Astrocyte (in vitro differentiated cells and primary cell): Measurements from ENCODE around the gene L3MBTL4. TPM values are rescaled to one million over a fixed set of nuclear protein-coding genes. Genes with fewer than 3 reads are reported as not detected.

Source experiments
- DNase-seq: peaks from one replicate; pipeline ENCODE4 v3.0.0-alpha.2; 2010; ENCODE audit warnings: low read depth
- FAIRE-seq: peaks from 2 replicates; lab custom pipeline; 2011; peaks lifted over from hg19 to GRCh38; lab: Jason Lieb, UNC
- H2AFZ ChIP-seq: 2 replicates; pipeline ENCODE4 v1.6.0; 2012; ENCODE audit warnings: low read depth, low read length, inconsistent platforms
- H3K27ac ChIP-seq: 2 replicates; pipeline ENCODE4 v1.5.1; 2011; ENCODE audit warnings: low read depth, low read length, inconsistent platforms
- H3K27me3 ChIP-seq: 2 replicates; pipeline ENCODE4 v1.6.0; 2011; ENCODE audit warnings: low read length, inconsistent platforms; ENCODE audit not compliant: insufficient read depth
- H3K36me3 ChIP-seq: 2 replicates; pipeline ENCODE4 v1.5.1; 2011; ENCODE audit warnings: low read length, inconsistent platforms; ENCODE audit not compliant: insufficient read depth
- H3K4me1 ChIP-seq: 2 replicates; pipeline ENCODE4 v1.5.1; 2011; ENCODE audit warnings: low read length, inconsistent platforms; ENCODE audit not compliant: insufficient read depth
- H3K4me2 ChIP-seq: 2 replicates; pipeline ENCODE4 v1.6.0; 2012; ENCODE audit warnings: low read length, inconsistent platforms
- H3K4me3 ChIP-seq: 2 replicates; pipeline ENCODE4 v1.5.1; 2011; ENCODE audit warnings: low read depth, mild to moderate bottlenecking, low read length, inconsistent platforms; ENCODE audit not compliant: insufficient read depth
- H3K79me2 ChIP-seq: 2 replicates; pipeline ENCODE4 v1.6.0; 2012; ENCODE audit warnings: mild to moderate bottlenecking, low read length, inconsistent platforms; ENCODE audit not compliant: insufficient read depth
- H3K9ac ChIP-seq: 2 replicates; pipeline ENCODE4 v1.6.0; 2012; ENCODE audit warnings: mild to moderate bottlenecking, low read length, inconsistent platforms
- H3K9me3 ChIP-seq: 2 replicates; pipeline ENCODE4 v1.5.1; 2012; ENCODE audit warnings: low read depth, mild to moderate bottlenecking, low read length, inconsistent platforms; ENCODE audit not compliant: insufficient read depth
- H4K20me1 ChIP-seq: 2 replicates; pipeline ENCODE4 v1.6.0; 2012; ENCODE audit warnings: low read length, inconsistent platforms; ENCODE audit not compliant: insufficient read depth
- H3K27ac Mint-ChIP-seq: one replicate; pipeline ENCODE4 v1.8.0; 2021; ENCODE audit warnings: mild to moderate bottlenecking, mixed read lengths; ENCODE audit not compliant: unreplicated experiment
- H3K27me3 Mint-ChIP-seq: one replicate; pipeline ENCODE4 v1.8.0; 2021; ENCODE audit warnings: low read depth, mixed read lengths; ENCODE audit not compliant: unreplicated experiment
- H3K36me3 Mint-ChIP-seq: one replicate; pipeline ENCODE4 v1.8.0; 2021; ENCODE audit warnings: low read depth, mixed read lengths; ENCODE audit not compliant: unreplicated experiment
- H3K4me1 Mint-ChIP-seq: one replicate; pipeline ENCODE4 v1.8.0; 2021; ENCODE audit warnings: low read depth, mixed read lengths; ENCODE audit not compliant: unreplicated experiment
- H3K4me3 Mint-ChIP-seq: one replicate; pipeline ENCODE4 v1.8.0; 2021; ENCODE audit warnings: mild to moderate bottlenecking, moderate library complexity, mixed read lengths; ENCODE audit not compliant: unreplicated experiment
- H3K9me3 Mint-ChIP-seq: one replicate; pipeline ENCODE4 v1.8.0; 2021; ENCODE audit warnings: mild to moderate bottlenecking, mixed read lengths; ENCODE audit not compliant: unreplicated experiment
- CTCF ChIP-seq: IDR thresholded peaks from 2 replicates; pipeline ENCODE4 v1.5.1; 2011; ENCODE audit warnings: low read depth, mild to moderate bottlenecking, inconsistent platforms, low read length, moderate library complexity; ENCODE audit not compliant: insufficient read depth
- EZH2 ChIP-seq: IDR thresholded peaks from 2 replicates; pipeline ENCODE4 v1.6.1; 2012; ENCODE audit warnings: mild to moderate bottlenecking, low read length, inconsistent platforms; ENCODE audit not compliant: insufficient read depth
- total RNA-seq: library from RNA; stranded (reverse); gene quantifications from 2 replicates; pipeline ENCODE4 v1.2.1, GENCODE V29; 2021

The L3MBTL4 gene
- total RNA-seq, 1 donor from 2014 or later: 0.52 TPM

- Mint-ChIP-seq H3K9me3 (no peaks in the 10 kb centered on the region), H3K27ac (no peak overlapping the region), H3K4me1 (no peaks in the 10 kb centered on the region), H3K27me3 (no peaks in the 10 kb centered on the region), H3K36me3 (no peaks in the 10 kb centered on the region), H3K4me3 (no peak overlapping the region)
- FAIRE-seq: no peak
- Histone ChIP-seq H3K27ac (no peak overlapping the region), H3K9me3 (no peaks in the 10 kb centered on the region), H3K27me3 (no peaks in the 10 kb centered on the region), H4K20me1 (no peaks in the 10 kb centered on the region), H2AFZ (no peak overlapping the region), H3K4me1 (no peaks in the 10 kb centered on the region), H3K4me2 (no peak overlapping the region), H3K4me3 (no peak overlapping the region), H3K36me3 (no peaks in the 10 kb centered on the region), H3K79me2 (no peaks in the 10 kb centered on the region), H3K9ac (no peak overlapping the region)
- no peak for DNase-seq
- no peak for TF ChIP-seq EZH2
- TF ChIP-seq CTCF: no peak
Measured at GRCh38 chr18:6156446-6156845, 258.3 kb downstream of the L3MBTL4 start.

- no peaks in the 10 kb centered on the region for H3K4me1 ChIP-seq
- H3K79me2 ChIP-seq: no peaks in the 10 kb centered on the region
- H2AFZ ChIP-seq: no peak overlapping the region
- H3K4me3 ChIP-seq: no peak overlapping the region
- DNase-seq: no peak
- no peaks in the 10 kb centered on the region for H3K27me3 Mint-ChIP-seq
- H3K36me3 Mint-ChIP-seq: no peaks in the 10 kb centered on the region
- no peak overlapping the region for H3K4me2 ChIP-seq
- no peaks in the 10 kb centered on the region for H4K20me1 ChIP-seq
- H3K9me3 ChIP-seq: no peaks in the 10 kb centered on the region
- no peaks in the 10 kb centered on the region for H3K9me3 Mint-ChIP-seq
- H3K9ac ChIP-seq: no peak overlapping the region
- H3K4me3 Mint-ChIP-seq: no peak overlapping the region
- H3K27ac ChIP-seq: no peak overlapping the region
- no peak for FAIRE-seq
- TF ChIP-seq CTCF: no peak
- TF ChIP-seq EZH2: no peak
- H3K4me1 Mint-ChIP-seq: no peaks in the 10 kb centered on the region
- H3K27me3 ChIP-seq: no peaks in the 10 kb centered on the region
- no peak overlapping the region for H3K27ac Mint-ChIP-seq
- H3K36me3 ChIP-seq: no peaks in the 10 kb centered on the region
Measured at GRCh38 chr18:6155707-6156106, 259.0 kb downstream of the L3MBTL4 start.

- Histone ChIP-seq H3K9me3 (no peaks in the 10 kb centered on the region), H4K20me1 (no peaks in the 10 kb centered on the region), H3K79me2 (no peaks in the 10 kb centered on the region), H3K27ac (no peak overlapping the region), H3K27me3 (no peaks in the 10 kb centered on the region), H3K36me3 (no peaks in the 10 kb centered on the region), H2AFZ (no peak overlapping the region), H3K4me3 (no peak overlapping the region), H3K4me2 (no peak overlapping the region), H3K4me1 (no peaks in the 10 kb centered on the region), H3K9ac (no peak overlapping the region)
- FAIRE-seq (no peak), DNase-seq (no peak)
- Mint-ChIP-seq H3K9me3 (no peaks in the 10 kb centered on the region), H3K27ac (no peak overlapping the region), H3K4me1 (no peaks in the 10 kb centered on the region), H3K27me3 (no peaks in the 10 kb centered on the region), H3K4me3 (no peak overlapping the region), H3K36me3 (no peaks in the 10 kb centered on the region)
- TF ChIP-seq CTCF: no peak
- no peak for TF ChIP-seq EZH2
Measured at GRCh38 chr18:6150430-6150829, 264.3 kb downstream of the L3MBTL4 start.
